Measurements from ENCODE around the gene CD48.
"Not testable (repeated sequence)": the region's sequence is repeated elsewhere in the genome, so short reads cannot be mapped to it uniquely, and the experiment has no call there.

Gene CD48

DNA sequence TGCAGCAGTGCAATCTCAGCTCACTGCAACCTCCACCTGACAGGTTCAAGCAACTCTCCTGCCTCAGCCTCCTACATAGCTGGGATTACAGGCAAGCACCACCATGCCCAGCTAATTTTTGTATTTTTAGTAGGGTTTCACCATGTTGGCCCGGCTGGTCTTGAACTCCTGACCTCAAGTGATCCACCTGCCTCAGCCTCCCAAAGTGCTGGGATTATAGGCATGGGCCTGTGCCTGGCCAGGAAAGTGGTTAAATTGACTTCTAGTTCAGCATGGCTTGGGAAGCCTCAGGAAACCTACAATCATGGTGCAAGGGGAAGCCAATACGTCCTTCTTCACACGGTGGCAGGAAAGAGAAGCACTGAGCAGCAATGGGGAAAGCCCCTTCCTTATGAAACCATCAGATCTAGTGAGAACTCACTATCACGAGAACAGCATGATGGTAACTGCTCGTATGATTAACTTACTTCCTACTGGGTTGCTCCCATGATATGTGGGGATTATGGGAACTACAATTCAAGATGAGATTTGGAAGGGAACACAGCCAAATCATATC lies 981 bp upstream of the CD48 start:
- not testable (repeated sequence) for DNase-seq

DNA sequence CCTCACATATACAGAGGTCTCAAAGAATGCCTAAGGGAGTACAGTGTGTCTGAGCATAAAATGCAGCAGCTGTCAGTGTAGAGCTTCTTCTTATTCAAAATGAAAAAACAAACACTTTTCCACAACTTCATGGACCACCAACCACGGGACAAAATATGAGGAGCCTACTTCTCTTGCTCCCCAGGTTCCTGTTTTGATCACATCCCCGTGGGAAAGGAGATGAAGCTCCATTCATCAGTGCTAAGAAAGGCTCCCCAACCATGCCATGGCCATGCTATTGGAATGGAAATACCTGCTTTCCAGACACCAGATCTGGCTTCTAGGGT lies 383 bp downstream of the CD48 start:
- no peak for DNase-seq

DNA sequence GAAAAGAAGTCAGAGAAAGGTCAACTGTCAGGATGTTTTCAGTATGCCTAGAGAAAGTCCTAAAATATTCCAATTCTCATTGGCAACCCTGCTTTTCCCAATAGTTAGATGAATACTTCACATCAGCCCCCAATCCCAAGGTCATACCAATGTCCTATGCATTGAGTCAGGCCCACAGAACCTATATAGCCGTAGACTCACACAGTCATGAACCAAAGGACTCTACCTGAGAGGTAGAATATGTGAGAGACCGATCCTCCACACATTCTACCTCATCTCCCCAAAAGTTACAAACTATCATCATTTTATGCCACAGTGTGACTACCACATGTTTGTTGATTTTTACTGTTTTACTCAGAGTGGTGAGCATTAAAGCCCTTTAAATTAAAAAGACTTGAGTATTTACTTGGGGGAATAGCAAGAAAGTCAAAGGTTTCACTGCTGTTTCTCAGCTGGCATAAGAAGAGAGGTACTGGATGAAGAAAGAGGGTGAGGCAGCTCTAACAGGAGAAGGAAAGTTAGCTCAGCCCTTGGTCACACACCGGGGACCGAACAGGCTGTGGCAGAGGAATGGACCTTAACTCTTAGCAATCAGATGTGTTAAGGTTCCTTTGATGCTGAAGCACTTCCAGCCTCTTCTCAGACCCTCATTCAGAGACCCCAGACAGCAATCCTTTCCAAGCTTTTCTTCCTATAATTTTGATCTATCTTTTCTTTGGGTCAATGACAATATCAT lies 937 bp downstream of the CD48 start:
- DNase-seq: no peak

DNA sequence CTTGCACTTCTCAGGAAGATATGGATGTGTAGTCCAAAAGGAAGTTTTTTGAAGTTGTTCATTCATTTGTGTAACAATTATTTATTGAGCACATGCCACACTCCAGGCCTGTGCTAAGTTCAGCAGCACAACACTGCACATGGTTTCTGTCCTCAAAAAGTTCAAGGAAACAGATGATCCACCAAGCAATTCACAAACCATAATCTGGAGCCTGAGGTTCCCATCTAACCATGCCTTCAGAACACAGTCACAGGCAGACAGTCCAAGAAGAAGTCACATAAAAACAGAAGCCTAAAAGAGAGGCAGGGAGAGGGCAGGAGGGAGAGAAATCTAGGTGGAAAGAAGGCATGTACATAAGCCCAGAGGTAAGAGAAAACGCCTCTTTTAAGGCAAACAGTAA lies 1.9 kb downstream of the CD48 start:
- no peak for DNase-seq

DNA sequence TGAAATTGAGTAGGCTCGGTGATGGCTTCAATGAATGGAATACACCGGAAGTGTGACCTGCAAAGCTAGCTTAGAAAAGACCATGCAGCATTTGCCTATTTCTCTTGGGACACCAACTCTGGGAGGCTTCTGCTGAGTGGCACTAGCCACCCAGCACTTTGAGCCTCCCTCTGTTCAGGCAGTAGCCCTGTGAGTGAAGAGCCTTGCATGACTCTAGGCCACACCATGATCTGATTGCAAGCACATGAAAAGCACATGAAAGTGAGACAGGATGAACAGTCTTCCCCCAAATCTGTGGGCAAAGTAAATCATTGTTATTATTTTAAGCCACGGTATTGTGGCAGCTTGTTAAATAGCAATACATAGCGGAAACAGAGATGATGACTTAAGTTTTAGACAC lies 2.8 kb downstream of the CD48 start:
- DNase-seq: no peak

DNA sequence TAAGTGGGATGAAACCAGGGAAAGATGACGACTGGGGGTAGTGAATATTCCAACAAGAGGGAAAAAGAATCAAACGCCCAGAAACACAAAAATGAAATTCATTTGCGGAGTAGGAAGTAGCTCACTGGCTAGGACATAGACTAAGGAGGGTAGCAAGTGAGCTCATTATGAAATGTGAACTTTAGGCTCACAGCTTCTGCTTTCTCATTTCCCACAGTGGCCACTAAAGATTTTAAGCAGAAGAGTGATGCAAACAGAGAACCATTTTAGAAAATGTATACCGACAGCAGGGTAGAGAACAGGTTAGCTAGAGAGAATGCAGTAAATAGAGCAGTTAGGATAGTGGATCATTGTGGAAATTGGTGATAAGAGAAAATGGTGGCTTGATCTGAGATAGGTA lies 3.5 kb downstream of the CD48 start:
- no peak for DNase-seq

DNA sequence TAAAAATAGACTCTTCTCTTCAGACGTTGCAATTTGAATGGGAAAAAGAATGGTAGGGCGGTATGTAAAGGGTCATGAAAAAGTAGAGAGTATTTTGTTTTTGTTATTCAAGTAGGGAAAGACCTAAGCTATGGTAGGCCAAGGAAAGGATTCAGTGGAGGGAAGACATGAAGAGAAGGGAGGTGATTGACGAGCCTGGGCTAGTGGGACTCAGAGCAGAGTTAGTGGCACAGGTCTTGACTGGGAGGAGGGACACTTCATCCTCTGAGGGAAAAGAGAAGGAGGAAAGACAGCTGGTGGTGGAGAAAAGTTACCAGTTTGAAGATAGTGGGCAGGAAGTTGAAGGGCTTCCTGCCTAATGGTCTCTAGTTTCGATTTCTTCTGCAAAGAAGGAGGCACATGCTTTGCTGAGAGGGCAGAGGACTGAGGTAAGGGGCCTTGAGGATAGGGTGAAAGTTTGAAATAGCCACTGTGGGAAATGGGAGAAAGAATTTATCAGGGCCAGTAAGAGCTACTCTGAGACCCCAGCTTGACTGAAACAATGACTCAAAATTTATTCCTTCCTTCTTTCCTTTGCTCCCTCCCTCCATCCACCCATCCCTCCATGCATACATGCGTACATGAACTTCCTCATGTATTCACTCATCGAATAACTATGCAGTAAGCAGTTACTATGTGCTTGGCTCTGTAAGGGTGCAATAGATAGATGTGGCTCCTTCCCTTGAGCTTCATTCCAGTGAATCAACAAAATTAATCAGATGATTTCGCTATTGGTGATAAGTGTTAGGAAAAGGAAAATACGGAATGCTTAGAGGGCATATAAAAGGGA lies 4.2 kb downstream of the CD48 start:
- DNase-seq: no peak

DNA sequence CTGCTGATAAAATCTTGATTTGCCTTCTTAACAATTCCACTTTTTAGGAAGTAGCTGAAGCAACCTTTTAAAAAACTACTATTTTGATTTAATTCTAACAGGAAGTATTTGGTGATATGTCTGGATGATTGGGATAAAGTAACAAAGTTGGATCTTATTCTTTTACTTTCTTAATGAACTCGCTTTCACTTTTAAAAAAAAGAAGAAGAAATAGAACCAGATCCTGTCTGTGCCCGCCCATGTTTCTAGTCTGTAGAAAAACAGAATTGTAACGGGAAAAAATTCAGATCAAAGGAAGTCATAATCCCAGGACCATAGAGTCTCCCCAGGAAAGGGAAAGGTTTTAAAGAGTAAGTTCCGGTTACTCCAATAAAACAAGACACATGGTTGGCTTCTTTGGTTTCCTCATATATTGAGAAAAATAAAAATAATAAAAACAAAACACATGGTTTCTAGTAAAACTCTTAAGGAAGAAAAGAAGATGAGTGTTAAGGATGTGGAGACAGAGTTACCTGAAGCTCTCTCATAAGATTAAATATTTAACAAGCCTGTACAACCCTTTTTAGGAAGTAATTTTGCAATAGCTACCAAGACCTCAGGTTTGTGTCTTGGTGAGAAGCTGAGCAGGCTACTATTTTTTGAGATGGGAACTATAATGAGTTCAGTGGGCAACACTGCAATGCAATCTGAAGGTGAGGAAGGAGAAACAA lies 4.9 kb downstream of the CD48 start:
- DNase-seq: no peak

DNA sequence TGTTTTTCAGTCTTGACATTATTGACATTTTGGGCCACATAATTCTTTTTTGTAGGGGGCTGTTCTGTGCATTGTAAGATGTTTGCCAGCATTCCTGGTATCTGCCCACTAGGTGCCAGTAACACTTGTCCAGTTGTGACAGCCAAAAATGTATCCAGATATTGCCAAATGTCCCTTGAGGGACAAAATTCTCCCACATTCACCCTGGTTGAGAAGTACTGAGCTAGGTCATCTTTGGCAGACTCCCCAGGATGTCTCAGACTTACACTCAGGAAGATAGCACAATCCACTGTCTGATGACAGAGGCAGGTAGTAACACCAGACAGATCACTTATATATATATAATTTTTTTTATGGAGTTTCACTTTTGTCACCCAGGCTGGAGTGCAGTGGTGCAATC lies 5.9 kb downstream of the CD48 start:
- DNase-seq: no peak

DNA sequence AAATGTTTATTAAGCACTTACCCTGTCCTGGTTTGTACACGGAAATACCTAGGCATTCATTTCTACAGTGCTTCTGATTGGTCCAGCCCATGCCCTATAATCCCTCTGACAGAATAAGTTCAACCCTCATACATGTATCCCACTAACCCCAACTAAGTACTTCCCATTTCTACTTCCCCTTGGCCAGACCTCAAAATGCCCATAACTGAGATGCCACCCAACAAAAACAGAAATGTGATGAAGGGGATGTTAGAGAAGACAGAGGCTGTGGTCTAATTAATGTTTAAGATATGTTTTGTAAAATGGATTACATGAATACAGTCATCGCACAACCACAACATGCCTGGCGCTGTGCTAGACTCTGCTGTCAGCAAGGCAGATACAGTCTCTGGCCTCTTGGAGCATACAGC lies 6.4 kb downstream of the CD48 start:
- DNase-seq: not testable (repeated sequence)

DNA sequence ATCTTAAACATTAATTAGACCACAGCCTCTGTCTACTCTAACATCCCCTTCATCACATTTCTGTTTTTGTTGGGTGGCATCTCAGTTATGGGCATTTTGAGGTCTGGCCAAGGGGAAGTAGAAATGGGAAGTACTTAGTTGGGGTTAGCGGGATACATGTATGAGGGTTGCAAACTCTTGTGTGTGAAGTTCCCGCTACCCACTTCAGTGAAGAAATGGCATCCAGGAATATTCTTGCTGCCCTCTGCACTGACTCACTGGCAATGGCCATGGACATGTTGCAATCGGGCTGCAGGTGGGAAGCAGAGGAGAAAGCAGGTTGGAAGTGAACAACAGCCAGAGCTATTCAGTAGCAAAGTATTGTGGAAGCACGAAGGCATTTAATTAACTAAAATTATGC lies 7.4 kb downstream of the CD48 start:
- DNase-seq: no peak

DNA sequence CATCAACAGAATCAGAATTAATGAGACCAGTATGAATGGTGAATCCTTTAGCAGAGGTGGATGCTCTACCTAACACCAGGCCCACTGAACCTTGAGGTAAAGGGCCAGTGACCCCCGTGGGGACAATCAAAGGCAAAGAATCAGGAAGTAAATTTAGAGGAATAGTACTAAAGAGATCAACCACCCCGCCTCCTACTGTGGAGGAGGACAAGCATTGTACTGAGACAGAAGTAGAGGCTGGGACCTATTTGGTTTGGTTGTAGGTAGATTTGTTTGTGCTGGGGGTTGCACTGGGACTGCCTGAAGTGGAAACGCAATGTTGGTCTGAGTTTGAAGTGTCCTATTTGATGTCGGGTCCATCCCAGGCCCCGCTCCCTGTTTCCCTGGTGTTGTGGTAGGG lies 9.5 kb downstream of the CD48 start:
- DNase-seq: no peak

DNA sequence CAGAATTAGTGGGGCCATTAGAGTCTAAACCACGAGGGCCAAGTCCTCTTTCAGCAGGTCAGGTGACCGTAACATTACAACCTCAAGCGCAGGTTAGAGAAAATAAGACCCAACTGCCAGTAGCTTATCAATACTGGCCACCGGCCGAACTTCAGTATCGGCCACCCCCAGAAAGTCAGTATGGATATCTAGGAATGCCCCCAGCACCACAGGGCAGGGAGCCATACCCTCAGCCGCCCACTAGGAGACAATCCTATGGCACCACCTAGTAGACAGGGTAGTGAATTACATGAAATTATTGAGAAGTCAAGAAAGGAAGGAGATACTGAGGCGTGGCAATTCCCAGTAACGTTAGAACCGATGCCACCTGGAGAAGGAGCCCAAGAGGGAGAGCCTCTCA lies 19.2 kb downstream of the CD48 start:
- not testable (repeated sequence) for DNase-seq

DNA sequence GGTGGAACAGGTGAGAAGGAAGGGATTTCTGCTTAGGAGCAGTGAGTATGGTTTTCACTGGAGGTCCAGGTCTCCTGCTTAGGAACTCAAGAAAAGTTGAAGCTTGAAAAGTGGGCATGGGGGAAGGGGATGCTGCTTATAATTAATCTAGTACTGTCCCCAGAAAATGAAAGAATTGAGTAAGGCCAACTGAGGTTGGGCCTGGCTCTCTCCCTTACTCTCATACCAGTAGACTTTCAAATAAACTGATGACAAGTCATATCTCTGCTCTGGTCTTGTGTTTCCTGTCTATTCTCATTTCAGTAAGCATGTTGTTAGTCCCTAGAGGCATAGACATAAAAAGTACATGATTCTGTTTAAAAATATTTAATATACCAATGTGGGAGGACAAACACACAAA lies 26.4 kb downstream of the CD48 start:
- no peak for DNase-seq

DNA sequence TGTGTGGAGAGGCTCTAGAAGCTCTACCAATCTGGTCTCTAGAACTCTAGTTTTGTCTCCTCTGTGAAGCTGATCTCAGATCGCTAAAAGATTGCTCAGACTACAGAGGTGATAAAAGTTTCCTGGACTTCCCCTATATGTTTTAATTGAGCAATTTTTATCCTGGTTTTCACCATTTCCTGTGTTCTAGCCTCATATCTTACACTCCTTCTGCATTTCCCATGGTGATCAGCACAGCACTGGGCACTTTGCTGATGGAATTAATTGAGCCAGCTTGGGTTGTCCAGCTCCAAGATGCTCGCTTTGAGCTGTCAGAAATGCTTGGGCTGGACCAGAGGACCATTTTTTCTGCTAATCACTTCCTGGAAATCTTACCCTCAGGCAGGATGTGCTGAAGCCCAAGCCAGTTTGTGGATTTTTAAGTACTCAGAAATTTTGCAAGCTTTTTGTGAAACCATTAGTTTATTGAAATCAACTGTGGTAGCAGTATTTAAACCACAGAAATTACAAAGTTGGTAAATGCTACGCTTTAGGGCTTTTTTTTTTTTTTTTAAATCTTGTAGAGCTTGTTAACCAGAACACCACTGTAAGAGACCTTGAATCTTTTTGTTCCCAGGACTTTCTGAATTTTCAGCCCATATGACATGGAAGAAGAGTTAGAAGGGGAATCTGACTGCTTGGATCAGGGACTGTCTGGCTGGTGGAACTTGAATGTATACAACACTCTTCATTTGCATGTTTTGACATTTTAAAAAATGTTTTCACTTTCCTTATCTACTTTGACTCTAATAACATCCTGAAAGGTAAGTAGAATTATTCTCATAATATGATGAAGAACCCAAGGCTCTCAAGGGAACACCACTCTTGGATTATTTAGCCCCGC lies 28.4 kb downstream of the CD48 start:
- DNase-seq: no peak

DNA sequence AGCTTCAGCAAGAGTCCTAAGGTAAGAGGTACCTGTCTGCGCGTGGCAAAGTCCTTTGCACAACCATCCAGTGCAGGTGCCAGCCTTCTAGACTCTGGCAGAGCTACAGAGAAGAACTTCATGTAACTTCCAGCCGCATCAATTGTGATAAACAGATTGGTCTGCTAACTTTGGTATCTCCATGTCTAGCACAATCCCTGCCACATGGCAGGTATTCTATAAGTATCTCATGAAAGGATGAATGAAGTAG lies 29.8 kb downstream of the CD48 start:
- no peak for DNase-seq

DNA sequence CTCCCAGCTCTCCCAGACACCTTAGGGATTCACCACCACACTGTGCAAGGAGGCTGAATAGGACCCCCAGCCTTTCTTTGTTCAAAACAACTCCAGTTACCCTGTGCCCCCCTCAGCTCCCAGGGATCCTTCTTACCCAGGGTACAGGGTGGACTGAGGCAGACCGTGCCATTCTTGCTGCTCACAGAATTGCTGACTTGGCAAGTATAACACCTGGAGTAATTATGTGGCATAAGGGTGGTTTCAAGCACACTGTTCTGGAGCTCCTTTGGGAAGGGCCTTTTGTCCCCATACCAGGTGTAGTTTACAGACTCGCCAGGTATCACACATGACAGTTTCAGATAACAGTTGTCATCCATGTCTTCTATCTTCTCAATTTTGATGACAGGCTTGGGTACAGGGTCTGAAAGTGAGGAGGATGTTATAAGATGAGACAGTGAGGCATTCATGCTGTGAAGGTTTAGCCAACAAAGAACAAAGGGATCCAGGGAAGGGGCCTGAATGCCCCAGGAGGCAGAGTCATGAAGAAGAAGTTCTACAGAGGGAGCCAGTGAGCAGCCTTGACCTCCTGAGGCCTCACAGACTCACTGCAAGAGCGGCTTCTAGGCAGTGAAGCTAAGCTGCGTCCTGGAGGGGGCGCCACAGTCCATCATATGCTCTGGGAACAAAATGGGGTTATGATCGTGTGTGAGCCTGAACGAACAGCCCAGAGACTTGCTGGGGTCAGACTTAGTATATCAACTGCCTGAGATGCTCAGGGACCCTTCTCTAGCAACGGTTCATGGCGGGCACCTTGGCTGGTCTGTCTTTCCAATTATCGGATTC lies 30.3 kb downstream of the CD48 start:
- DNase-seq: peak; percentile 93 to 98

DNA sequence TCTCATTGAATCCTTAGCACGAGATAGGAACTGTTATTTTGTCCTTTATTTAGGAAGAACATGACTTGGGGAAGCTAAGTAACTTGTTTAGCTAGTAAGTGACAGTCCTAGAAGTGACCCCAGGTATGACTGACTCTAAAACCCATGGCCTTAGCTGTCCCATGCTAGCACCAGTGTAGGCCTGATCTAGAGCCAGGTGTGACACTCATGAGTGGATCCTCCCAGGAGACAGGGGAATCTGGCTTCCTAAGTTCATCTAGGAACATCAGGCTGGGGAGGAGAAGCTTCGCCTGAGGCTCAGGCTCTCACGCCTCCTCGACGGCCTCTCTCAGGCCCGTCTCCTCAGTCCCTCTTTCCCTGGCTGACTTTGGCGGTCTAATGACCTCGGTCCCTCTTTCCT lies 31.2 kb downstream of the CD48 start:
- no peak for DNase-seq

DNA sequence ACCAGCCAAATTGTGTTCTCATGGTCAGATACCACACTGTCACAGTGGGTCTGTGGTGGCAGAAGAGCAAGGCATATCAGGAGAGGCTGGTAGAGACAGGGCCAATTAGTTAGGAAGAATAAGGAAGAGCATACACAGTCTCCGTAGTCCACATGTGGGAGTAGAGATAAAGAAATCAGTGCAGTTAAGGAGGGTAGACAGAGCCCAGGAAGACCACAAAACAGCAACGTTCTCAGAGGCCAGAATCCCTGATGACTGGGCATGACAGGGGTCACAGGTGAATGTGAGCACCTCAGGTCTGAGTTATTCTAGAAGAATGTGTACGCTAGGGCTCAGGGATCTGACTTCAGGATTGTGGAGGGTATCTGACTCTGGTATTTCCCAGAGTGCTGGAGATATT lies 31.7 kb downstream of the CD48 start:
- no peak for DNase-seq

DNA sequence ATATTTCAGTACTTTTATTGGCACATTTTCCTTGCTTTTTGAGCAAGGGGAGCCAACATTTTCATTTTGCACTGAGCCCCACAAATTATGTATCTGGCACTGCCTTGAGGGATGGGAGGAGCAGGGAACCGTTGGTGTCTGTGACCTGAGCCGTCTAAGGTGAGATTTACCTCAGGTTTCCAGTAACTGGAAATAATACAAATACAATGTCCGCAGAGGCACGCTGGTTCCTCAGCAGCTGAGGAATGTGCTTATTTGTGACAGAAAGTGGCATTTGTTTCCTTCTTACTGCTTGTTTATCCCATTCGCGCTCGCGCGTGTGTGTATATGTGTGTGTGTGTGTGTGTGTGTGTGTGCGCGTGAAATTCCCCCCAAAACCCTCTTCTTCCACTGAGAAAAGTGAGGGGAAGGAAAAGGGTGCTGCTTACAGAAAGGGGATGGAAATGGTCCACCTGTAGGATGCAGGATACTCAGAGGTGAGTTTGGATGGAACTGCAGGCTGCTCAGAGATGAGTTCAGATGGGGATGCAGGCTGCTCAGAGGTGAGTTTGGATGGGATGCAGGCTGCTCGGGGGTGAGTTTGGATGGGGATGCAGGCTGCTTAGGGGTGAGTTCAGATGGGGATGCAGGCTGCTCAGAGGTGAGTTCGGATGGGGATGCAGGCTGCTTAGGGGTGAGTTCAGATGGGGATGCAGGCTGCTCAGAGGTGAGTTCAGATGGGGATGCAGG lies 34.6 kb downstream of the CD48 start:
- DNase-seq: no peak

DNA sequence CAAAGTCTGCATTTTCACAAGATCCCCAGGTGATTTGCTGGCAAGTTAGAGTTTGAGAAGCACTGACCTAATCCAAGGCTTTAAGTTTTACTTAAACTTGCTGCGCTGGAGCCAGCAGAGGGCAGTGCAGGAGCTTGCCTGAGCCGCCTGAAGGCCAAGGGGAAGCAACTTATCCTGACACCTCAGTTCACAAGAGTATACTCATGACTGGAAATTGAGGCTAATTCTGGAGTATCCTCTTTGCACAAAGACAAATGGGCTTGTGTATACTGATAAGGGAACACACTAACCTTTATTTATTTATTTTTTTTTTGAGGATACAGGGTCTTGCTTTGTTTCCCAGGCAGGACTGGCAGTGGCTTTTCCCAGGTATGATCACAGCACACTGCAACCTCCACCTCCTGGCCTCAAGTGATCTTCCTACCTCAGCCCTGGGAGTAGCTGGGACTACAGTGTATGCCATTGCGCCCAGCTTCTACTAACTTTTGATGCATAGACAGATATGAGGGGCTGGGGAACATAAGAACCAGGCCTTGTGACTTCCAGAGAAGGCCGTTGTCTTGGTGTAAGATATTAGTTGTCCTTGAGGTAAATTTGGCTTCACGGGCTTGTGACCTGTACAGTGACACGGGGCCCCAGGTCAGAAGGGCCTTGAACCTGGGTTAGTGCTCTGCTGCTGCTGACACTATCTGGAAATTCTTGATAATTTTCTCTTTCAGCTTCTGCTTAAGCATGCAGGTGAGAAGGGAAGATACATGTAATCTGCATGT lies 35.8 kb downstream of the CD48 start:
- peak; percentile 57 to 89 for DNase-seq
